MCF 10A (cell line): ENCODE results near the gene PPP3CA. TPM values are rescaled to one million over a fixed set of nuclear protein-coding genes. Genes with fewer than 3 reads are reported as not detected.

ENCODE experiments used
- BruUV-seq: library from RNA; stranded (reverse); fragments of 400-500 nt; replicated peaks from 2 replicates; lab custom pipeline; 2021; lab: Mats Ljungman, UMichigan
- CTCF ChIA-PET: fragments of 300-600 bp; sonication (Branson Sonifier 250); formaldehyde crosslinking; extraction: SDS; loops from one replicate; lab custom pipeline; 2021; ENCODE audit warnings: antibody characterized with exemption, inconsistent platforms; lab: Yijun Ruan, JAX
- POLR2A ChIA-PET: fragments of 300-600, 350-650 bp; sonication (Branson Sonifier 250); formaldehyde crosslinking; extraction: SDS; loops from one replicate; lab custom pipeline; 2020; ENCODE audit warnings: antibody characterized with exemption, inconsistent platforms; lab: Yijun Ruan, JAX
- DNase-seq: peaks from one replicate; pipeline ENCODE4 v3.0.0-alpha.2; 2018; ENCODE audit not compliant: unreplicated experiment
- H3K27ac Mint-ChIP-seq: one replicate; pipeline ENCODE4 v1.8.0; 2022; ENCODE audit warnings: mild to moderate bottlenecking, low read depth, mixed read lengths; ENCODE audit not compliant: unreplicated experiment
- H3K27me3 Mint-ChIP-seq: one replicate; pipeline ENCODE4 v1.8.0; 2022; ENCODE audit warnings: mixed read lengths; ENCODE audit not compliant: insufficient read depth, unreplicated experiment
- H3K36me3 Mint-ChIP-seq: one replicate; pipeline ENCODE4 v1.8.0; 2022; ENCODE audit warnings: mild to moderate bottlenecking, moderate library complexity, mixed read lengths; ENCODE audit not compliant: insufficient read depth, unreplicated experiment
- H3K4me1 Mint-ChIP-seq: one replicate; pipeline ENCODE4 v1.8.0; 2022; ENCODE audit warnings: mixed read lengths; ENCODE audit not compliant: insufficient read depth, unreplicated experiment
- H3K4me3 Mint-ChIP-seq: one replicate; pipeline ENCODE4 v1.8.0; 2022; ENCODE audit warnings: mild to moderate bottlenecking, moderate library complexity, mixed read lengths; ENCODE audit not compliant: unreplicated experiment
- H3K9me3 Mint-ChIP-seq: one replicate; pipeline ENCODE4 v1.8.0; 2022; ENCODE audit warnings: mixed read lengths; ENCODE audit not compliant: unreplicated experiment
- CTCF ChIP-seq: fragments of 200-600 bp; IDR thresholded peaks from one replicate; pipeline ENCODE4 v1.8.0; 2022; ENCODE audit warnings: antibody characterized with exemption, mild to moderate bottlenecking; ENCODE audit not compliant: unreplicated experiment
- intact Hi-C: fragments of 100-400 bp; cut with micrococcal nuclease; formaldehyde crosslinking; loops from 2 replicates; pipeline ENCODE4 v1.14.1; 2022
- total RNA-seq: library from RNA; stranded (reverse); gene quantifications from 2 replicates; pipeline ENCODE4 v1.2.3, GENCODE V29; 2022

The PPP3CA gene
- total RNA-seq, 1 experiment from 2014 or later: 73.0 TPM

GRCh38 chr4:100982345-100982744 is 365.0 kb downstream of the PPP3CA start:
- intact Hi-C loops: no loop called here
- no peak overlapping the region for H3K4me3 Mint-ChIP-seq
- DNase-seq: no peak
- POLR2A ChIA-PET: interaction anchor here (0.6 to 2.0 kb wide), 4 partner anchors 10 to 220 kb away, joined by 3 to 8 read pairs (median 4); no protein-coding TSS in a partner anchor
- H3K4me1 Mint-ChIP-seq: peaks cover 29% of the 10 kb centered on the region
- no peak for TF ChIP-seq CTCF
- CTCF ChIA-PET: no interaction called here
- peaks cover 9% of the 10 kb centered on the region for H3K36me3 Mint-ChIP-seq
- no peaks in the 10 kb centered on the region for H3K9me3 Mint-ChIP-seq
- no TSS peak for BruUV-seq
- H3K27ac Mint-ChIP-seq: no peak overlapping the region
- no peaks in the 10 kb centered on the region for H3K27me3 Mint-ChIP-seq

- H3K27ac Mint-ChIP-seq: peak overlapping the region; percentile 16
- no peak overlapping the region for H3K4me3 Mint-ChIP-seq
- H3K36me3 Mint-ChIP-seq: peaks cover 9% of the 10 kb centered on the region
- ChIA-PET POLR2A (interaction anchor here (0.6 to 2.0 kb wide), 6 partner anchors 11 to 221 kb away, joined by 3 to 8 read pairs (median 4); no protein-coding TSS in a partner anchor), CTCF (no interaction called here)
- peaks cover 31% of the 10 kb centered on the region for H3K4me1 Mint-ChIP-seq
- BruUV-seq: no TSS peak
- intact Hi-C loops: no loop called here
- no peaks in the 10 kb centered on the region for H3K27me3 Mint-ChIP-seq
- peak; percentile 59 for DNase-seq
- no peak for TF ChIP-seq CTCF
- H3K9me3 Mint-ChIP-seq: no peaks in the 10 kb centered on the region
These were observed 365.7 kb downstream of the PPP3CA start for GRCh38 chr4:100981447-100982204.

GRCh38 chr4:100979736-100980135 is 367.6 kb downstream of the PPP3CA start:
- no peak overlapping the region for H3K27ac Mint-ChIP-seq
- intact Hi-C loops: no loop called here
- H3K4me3 Mint-ChIP-seq: no peak overlapping the region
- no peak for DNase-seq
- no TSS peak for BruUV-seq
- TF ChIP-seq CTCF: no peak
- H3K4me1 Mint-ChIP-seq: peaks cover 26% of the 10 kb centered on the region
- POLR2A ChIA-PET: interaction anchor here (1.7 kb wide), 1 partner anchor 370 kb away, joined by 3 read pairs; no protein-coding TSS in a partner anchor
- H3K27me3 Mint-ChIP-seq: no peaks in the 10 kb centered on the region
- no peaks in the 10 kb centered on the region for H3K9me3 Mint-ChIP-seq
- CTCF ChIA-PET: interaction anchor here (0.6 kb wide), 2 partner anchors 73 to 658 kb away, joined by 3 read pairs; no protein-coding TSS in a partner anchor
- H3K36me3 Mint-ChIP-seq: peaks cover 9% of the 10 kb centered on the region

- Mint-ChIP-seq H3K9me3 (no peaks in the 10 kb centered on the region), H3K27ac (no peak overlapping the region), H3K36me3 (peaks cover 9% of the 10 kb centered on the region), H3K27me3 (no peaks in the 10 kb centered on the region), H3K4me3 (no peak overlapping the region), H3K4me1 (peaks cover 23% of the 10 kb centered on the region)
- BruUV-seq: no TSS peak
- ChIA-PET POLR2A (interaction anchor here (0.6 to 2.0 kb wide), 7 partner anchors 31 to 172 kb away, joined by 3 to 12 read pairs (median 4); no protein-coding TSS in a partner anchor), CTCF (interaction anchor here (0.6 to 1.1 kb wide), 2 partner anchors 17 to 153 kb away, joined by 3 to 4 read pairs; no protein-coding TSS in a partner anchor)
- DNase-seq: peak; percentile 77
- intact Hi-C loops: no loop called here
- no peak for TF ChIP-seq CTCF
These were observed 369.5 kb downstream of the PPP3CA start for GRCh38 chr4:100977746-100978397.
